Cardiac septum (tissue), 1 donor: Measurements from ENCODE around the gene HOXA5. TPM values are rescaled to one million over a fixed set of nuclear protein-coding genes. Genes with fewer than 3 reads are reported as not detected.

Source experiments
- DNase-seq: peaks from one replicate; pipeline ENCODE4 v3.0.0-alpha.2; 2020; ENCODE audit warnings: low spot score
- intact Hi-C: fragments of 100-400 bp; cut with DNase I; formaldehyde crosslinking; loops from one replicate; pipeline ENCODE4 v1.14.0; 2022
- total RNA-seq: library from RNA; stranded (reverse); fragmentation: NEBNext Ultra II Directional; extraction: Animal tissue kit (Norgen Biotek cat#: 25700); gene quantifications from one replicate; pipeline ENCODE4 v1.2.1, GENCODE V29; 2021
- donor health status: DM: no; HTN: no; CAD: no.

HOXA5 gene
- total RNA-seq, 1 donor from 2014 or later, result 0.30 TPM

DNA sequence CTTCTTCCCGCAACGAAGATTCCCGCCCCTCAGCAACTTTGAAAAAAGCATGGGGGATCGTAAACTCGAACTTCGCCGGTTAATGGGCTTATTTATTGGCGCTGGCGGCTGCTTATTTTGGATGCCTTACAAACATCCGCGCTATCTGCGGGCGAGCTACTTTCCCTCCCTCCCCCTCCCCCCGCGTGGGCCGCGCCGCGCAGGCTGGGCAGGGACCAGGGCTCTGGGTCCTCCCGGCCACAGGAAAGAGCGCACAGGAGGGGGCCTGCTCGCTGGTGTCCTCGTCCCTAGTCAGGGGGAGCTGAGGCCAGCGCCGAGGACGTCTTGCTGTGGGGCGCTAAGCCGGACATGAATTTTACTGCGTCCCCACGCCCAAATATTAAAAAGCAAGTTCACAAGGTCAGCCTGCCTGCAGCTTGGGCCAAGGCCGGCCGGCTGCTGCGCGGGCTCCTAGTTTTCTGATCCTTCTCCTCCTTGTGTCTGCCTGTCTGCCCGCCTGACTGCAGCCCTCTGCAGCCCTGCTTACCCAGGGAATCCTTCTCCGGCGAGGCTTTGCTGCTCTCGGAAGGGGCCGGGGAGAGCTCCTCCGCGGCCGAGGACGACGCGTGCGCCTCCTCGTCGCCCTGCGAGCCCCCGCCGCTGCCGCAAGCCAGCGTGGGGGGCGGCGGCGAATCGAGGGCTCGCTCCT, 29.5 kb upstream of the HOXA5 start:
- intact Hi-C loops, result no loop called here
- peak; percentile 44 for DNase-seq

DNA sequence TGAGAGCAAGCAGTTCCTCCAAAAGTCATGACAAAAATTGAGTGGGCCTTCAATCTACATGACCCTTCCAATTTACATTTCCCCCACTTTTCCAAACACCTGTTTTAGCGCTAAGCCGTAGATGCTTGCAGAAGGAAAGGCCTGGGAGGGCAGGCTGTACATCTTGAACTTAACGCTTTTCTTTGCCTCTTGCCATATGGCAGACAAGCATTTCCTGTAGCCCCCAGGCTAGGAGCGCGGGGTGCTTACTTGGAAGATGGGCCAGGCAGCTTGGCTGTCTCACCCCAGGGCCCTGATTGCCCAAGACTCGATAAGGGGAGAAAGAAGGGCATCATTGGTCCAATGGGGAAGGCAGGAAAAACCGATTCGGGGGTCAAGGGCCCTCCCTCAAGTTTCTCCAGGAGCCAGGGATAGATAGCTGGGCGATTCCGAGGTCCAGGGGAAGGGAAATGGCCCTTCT, 28.9 kb upstream of the HOXA5 start:
- intact Hi-C loops, result no loop called here

GRCh38 chr7:27171637-27172314, 28.3 kb upstream of the HOXA5 start:
- peak; percentile 51 for DNase-seq
- intact Hi-C loops, result no loop called here

More for the DNA sequence above, 28.9 kb upstream of the HOXA5 start:
- DNase-seq, result no peak

DNA sequence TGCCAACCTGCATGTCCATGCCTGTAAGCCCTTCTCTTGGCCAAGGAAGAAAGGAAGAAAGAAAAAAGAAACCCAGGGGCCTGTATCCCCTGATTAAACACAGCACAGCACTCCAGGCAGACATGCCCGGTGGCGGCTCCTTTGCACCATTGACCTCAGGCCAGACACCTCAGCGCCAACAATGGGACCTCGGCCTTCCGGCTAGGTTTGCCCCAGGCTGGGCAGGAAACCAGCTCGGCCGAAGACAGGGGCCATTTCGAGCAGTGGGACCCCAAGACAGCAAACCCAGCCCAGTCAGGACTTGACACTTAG, 27.8 kb upstream of the HOXA5 start:
- DNase-seq, result peak; percentile 33

GRCh38 chr7:27170426-27171324, 27.2 kb upstream of the HOXA5 start:
- DNase-seq, result no peak
- intact Hi-C loops, result no loop called here

More for the DNA sequence above, 27.8 kb upstream of the HOXA5 start:
- intact Hi-C loops, result no loop called here

- intact Hi-C loops, result loop anchor here (10.0 kb wide), 1 partner anchor 1305 kb away; no protein-coding TSS in a partner anchor
- DNase-seq, result no peak
Measured at GRCh38 chr7:27169658-27170425, 26.4 kb upstream of the HOXA5 start.

DNA sequence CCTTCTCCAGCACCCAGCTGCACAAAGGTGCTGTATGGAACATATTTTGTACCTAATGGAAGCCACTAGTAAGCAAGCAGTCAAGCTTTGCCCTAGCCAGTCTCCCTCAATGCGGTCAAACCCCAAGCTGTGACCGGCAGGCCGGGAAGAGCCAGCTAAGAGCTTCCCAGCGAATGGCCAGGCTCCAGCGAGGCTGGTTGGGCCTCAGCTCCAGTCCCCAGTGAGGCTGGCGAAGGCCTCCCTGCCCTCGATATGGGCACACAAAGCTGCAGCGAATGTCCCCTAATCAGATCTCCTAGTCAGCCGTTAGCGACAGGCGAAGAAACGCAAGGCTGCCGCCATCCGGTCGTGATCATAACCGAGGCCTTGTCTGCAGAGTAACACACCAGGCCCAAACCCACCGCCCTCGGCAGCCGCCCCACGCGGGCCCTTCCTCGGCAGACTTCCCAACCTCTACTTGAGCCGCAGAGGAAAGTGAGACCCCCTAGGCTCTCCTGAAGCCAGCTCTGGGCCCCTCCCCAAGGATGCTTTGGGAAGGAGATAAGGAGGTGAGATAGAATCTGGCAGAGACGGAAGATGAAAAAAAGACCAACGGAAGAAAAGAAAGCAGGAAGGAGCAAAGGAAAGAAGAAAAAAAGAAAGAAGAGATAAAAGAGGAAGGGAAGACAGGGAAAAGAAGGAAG, 24.9 kb upstream of the HOXA5 start:
- intact Hi-C loops, result loop anchor here (10.0 kb wide), 1 partner anchor 1304 kb away; no protein-coding TSS in a partner anchor
- no peak for DNase-seq

GRCh38 chr7:27167916-27168264, 24.4 kb upstream of the HOXA5 start:
- no peak for DNase-seq
- intact Hi-C loops, result loop anchor here (10.0 kb wide), 1 partner anchor 1303 kb away; no protein-coding TSS in a partner anchor

GRCh38 chr7:27166531-27167505, 23.3 kb upstream of the HOXA5 start:
- no peak for DNase-seq
- intact Hi-C loops, result loop anchor here (10.0 kb wide), 1 partner anchor 1302 kb away; no protein-coding TSS in a partner anchor

DNA sequence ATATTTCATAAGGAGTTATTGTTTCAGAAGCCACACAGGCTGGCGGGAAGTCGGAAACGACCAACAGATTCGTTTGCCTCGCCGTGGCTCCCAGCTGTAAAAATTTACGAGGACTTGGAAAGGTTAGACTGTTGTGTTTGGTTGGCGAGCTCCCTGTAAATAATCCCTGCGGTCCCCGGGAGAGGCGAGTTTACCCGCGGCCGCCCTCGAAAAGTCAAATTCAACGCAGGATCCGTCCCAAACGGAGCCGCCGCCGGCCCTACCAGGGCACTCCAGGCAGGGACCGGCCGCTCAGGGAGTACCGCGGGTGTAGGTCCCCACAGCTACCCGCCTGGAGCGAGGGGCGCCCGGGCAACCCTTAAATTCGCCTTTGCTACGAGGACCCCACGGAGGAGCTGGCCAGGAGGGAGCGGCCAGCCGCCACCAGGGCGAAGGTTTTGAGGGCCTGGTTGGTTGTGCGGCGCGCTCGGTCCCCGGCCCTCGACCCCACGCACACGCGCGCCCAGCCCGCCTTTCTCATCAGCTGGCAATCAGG, 22.6 kb upstream of the HOXA5 start:
- no peak for DNase-seq
- intact Hi-C loops, result loop anchor here (10.0 kb wide), 1 partner anchor 1301 kb away; no protein-coding TSS in a partner anchor

DNA sequence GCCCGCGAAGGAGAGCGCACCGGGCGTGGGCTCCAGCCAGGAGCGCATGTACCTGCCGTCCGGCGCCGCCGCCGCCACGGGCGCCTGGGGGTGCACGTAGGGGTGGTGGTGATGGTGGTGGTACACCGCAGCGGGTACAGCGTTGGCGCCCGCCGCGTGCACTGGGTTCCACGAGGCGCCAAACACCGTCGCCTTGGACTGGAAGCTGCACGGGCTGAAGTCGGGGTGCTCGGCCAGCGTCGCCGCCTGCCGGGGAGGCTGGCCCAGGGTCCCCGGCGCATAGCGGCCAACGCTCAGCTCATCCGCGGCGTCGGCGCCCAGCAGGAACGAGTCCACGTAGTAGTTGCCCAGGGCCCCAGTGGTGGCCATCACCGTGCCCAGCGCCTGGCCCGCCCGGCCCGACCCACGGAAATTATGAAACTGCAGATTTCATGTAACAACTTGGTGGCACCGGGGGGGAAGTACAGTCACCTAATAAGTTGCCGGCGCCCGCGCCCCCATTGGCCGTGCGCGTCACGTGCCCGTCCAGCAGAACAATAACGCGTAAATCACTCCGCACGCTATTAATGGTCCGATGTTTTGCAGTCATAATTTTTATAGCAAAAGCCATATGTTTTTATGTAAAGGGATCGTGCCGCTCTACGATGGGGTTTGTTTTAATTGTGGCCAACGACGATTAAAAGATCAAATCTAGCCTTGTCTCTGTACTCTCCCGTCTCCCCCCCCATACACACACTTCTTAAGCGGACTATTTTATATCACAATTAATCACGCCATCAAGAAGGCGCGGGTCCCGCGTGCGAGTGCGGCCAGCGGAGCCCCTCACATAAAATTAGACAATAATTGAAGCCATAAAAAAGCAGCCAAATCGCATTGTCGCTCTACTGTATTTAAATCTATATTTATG, 21.9 kb upstream of the HOXA5 start, which contains the start of gene HOXA9:
HOXA9 (minus strand) TSS at position 449 of the 907 bp plus-strand sequence; CDS start at position 369, 80 bp downstream.
- intact Hi-C loops, result loop anchor here (10.0 kb wide), 1 partner anchor 1301 kb away; no protein-coding TSS in a partner anchor
- DNase-seq, result no peak

DNA sequence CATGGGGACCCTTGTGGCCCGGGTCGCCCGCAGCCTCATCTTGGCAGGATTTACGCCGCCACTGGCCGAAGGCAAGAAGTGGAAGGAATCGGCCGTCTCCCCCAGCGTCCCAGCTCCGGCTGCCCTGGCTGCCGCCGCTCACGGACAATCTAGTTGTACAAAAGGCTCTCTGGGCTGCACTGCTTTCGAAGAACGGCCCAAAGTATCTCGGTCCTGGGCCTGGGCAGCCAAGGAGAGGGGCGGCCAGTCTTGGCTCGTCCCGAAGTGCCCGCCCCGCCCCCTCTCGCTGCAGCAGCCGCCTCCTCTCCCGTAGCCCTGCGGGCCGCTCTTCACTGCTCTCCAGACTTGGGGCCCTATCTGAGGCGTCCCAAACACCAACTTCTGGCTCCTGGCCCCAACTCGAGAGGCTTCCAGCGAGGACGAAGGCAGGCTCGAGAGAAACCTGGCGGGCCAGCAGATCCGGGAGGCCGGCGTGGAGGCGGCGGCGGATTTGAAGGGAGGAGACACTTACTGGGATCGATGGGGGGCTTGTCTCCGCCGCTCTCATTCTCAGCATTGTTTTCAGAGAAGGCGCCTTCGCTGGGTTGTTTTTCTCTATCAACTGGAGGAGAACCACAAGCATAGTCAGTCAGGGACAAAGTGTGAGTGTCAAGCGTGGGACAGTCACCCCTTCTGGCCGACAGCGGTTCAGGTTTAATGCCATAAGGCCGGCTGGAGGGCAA, 21.0 kb upstream of the HOXA5 start:
- intact Hi-C loops, result loop anchor here (10.0 kb wide), 1 partner anchor 1300 kb away; no protein-coding TSS in a partner anchor
- DNase-seq, result no peak

GRCh38 chr7:27164045-27164366, 20.5 kb upstream of the HOXA5 start:
- intact Hi-C loops, result loop anchor here (10.0 kb wide), 1 partner anchor 1299 kb away; no protein-coding TSS in a partner anchor
- no peak for DNase-seq

GRCh38 chr7:27163288-27164044, 20.0 kb upstream of the HOXA5 start:
- intact Hi-C loops, result loop anchor here (10.0 kb wide), 1 partner anchor 1299 kb away; no protein-coding TSS in a partner anchor
- DNase-seq, result no peak
